Activated CD4-positive, alpha-beta T cell treated with anti-CD3 and anti-CD28 coated beads, Interleukin-2, amount 50 U/mL, for 24 hours (primary cell): ENCODE measurements around the gene SIGLEC15.
"Not testable (repeated sequence)": the region's sequence is repeated elsewhere in the genome, so short reads cannot be mapped to it uniquely, and the experiment has no call there.

Experiments used
- DNase-seq, 2 donors: peaks; one replicate each; pipeline ENCODE4 v3.0.0-alpha.2; 2020; ENCODE audit warnings: low read depth in 1 of 2, low spot score in 1 of 2

SIGLEC15 gene

GRCh38 chr18:45843019-45843418 lies 17.5 kb downstream of the SIGLEC15 start:
- no peak for DNase-seq

- no peak for DNase-seq
These were observed 19.5 kb downstream of the SIGLEC15 start for GRCh38 chr18:45844938-45845337.

- no peak for DNase-seq
These were observed 19.9 kb downstream of the SIGLEC15 start for GRCh38 chr18:45845410-45845809.

GRCh38 chr18:45847119-45847518 lies 21.6 kb downstream of the SIGLEC15 start:
- DNase-seq: no peak

- not testable (repeated sequence) for DNase-seq
These were observed 23.2 kb downstream of the SIGLEC15 start for GRCh38 chr18:45848643-45849042.

GRCh38 chr18:45849529-45849928 lies 24.1 kb downstream of the SIGLEC15 start:
- DNase-seq: no peak

- DNase-seq: no peak
These were observed 24.5 kb downstream of the SIGLEC15 start for GRCh38 chr18:45850021-45850420.

- DNase-seq: no peak
These were observed 25.9 kb downstream of the SIGLEC15 start for GRCh38 chr18:45851161-45851925.

- no peak for DNase-seq
These were observed 27.2 kb downstream of the SIGLEC15 start for GRCh38 chr18:45852631-45853030.

GRCh38 chr18:45854036-45854586 lies 28.6 kb downstream of the SIGLEC15 start:
- DNase-seq: no peak

- no peak for DNase-seq
These were observed 31.1 kb downstream of the SIGLEC15 start for GRCh38 chr18:45856531-45856930.

GRCh38 chr18:45859334-45859733 lies 33.9 kb downstream of the SIGLEC15 start:
- DNase-seq: no peak

GRCh38 chr18:45860492-45860891 lies 35.0 kb downstream of the SIGLEC15 start:
- DNase-seq: no peak

GRCh38 chr18:45860971-45861370 lies 35.5 kb downstream of the SIGLEC15 start:
- DNase-seq: no peak

GRCh38 chr18:45861926-45862325 lies 36.5 kb downstream of the SIGLEC15 start:
- no peak for DNase-seq

GRCh38 chr18:45863469-45863868 lies 38.0 kb downstream of the SIGLEC15 start:
- DNase-seq: no peak

- no peak for DNase-seq
These were observed 38.6 kb downstream of the SIGLEC15 start for GRCh38 chr18:45864081-45864480.

GRCh38 chr18:45865466-45865865 lies 40.0 kb downstream of the SIGLEC15 start:
- no peak for DNase-seq

GRCh38 chr18:45870419-45870818 lies 44.9 kb downstream of the SIGLEC15 start:
- DNase-seq: no peak

GRCh38 chr18:45871431-45872084 lies 46.1 kb downstream of the SIGLEC15 start:
- DNase-seq: no peak

- peak; percentile 35 to 64 for DNase-seq
These were observed 49.2 kb downstream of the SIGLEC15 start for GRCh38 chr18:45874491-45875184.

GRCh38 chr18:45876161-45876560 lies 50.7 kb downstream of the SIGLEC15 start:
- no peak for DNase-seq
